Measurements from ENCODE around the gene ACSM5.
"Not testable (repeated sequence)": the region's sequence is repeated elsewhere in the genome, so short reads cannot be mapped to it uniquely, and the experiment has no call there.

DNA sequence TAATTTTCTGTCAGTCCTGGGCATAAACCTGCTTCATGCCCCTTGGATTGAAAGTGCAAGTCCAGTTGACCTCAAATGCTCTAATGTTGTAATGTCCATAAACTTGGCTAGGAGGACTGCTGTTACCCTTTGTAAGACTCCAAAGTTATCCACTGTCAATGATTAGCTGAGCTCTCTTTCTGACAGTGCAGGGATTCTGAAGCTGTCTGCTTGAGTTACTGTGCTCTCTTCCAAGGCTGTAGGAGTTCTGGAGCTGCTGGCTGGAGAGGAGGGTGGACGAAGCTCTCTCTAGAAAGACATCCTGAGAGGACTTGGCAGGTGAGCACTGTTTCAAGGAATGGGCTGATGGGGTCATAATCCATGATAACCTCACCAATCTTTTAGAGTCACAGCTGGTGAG, 42.0 kb downstream of the ACSM5 start, which contains the start of gene ACSM2A:
- TF ChIP-seq, protein P1, sequence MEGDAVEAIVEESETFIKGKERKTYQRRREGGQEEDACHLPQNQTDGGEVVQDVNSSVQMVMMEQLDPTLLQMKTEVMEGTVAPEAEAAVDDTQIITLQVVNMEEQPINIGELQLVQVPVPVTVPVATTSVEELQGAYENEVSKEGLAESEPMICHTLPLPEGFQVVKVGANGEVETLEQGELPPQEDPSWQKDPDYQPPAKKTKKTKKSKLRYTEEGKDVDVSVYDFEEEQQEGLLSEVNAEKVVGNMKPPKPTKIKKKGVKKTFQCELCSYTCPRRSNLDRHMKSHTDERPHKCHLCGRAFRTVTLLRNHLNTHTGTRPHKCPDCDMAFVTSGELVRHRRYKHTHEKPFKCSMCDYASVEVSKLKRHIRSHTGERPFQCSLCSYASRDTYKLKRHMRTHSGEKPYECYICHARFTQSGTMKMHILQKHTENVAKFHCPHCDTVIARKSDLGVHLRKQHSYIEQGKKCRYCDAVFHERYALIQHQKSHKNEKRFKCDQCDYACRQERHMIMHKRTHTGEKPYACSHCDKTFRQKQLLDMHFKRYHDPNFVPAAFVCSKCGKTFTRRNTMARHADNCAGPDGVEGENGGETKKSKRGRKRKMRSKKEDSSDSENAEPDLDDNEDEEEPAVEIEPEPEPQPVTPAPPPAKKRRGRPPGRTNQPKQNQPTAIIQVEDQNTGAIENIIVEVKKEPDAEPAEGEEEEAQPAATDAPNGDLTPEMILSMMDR (IDR thresholded peaks at IDR 0.05; ENCODE audit: poor library complexity) = not testable (repeated sequence)
- TF ChIP-seq EZH2 (IDR thresholded peaks at IDR 0.05; ENCODE audit: borderline replicate concordance) = not testable (repeated sequence)

Measured in hepatocyte (in vitro differentiated cells).